Endodermal cell (in vitro differentiated cells): ENCODE measurements around the gene FTO. TPM values are rescaled to one million over a fixed set of nuclear protein-coding genes. Genes with fewer than 3 reads are reported as not detected.
A peak's percentile ranks its signal among the peaks of the same experiment; 100 is the strongest.

Experiments used
- DNase-seq: peaks from one replicate; pipeline ENCODE4 v3.0.0-alpha.2; 2017
- H3K27ac ChIP-seq: 2 replicates; pipeline ENCODE4 v1.5.1; 2013; ENCODE audit warnings: mild to moderate bottlenecking, low read depth, low read length, moderate library complexity
- H3K27me3 ChIP-seq: 2 replicates; pipeline ENCODE4 v1.6.1; 2013; ENCODE audit warnings: mild to moderate bottlenecking, low read length, moderate library complexity; ENCODE audit not compliant: insufficient read depth, control insufficient read depth, poor library complexity, severe bottlenecking
- H3K36me3 ChIP-seq: 2 replicates; pipeline ENCODE4 v1.7.0; 2013; ENCODE audit warnings: mild to moderate bottlenecking, low read length, moderate library complexity; ENCODE audit not compliant: control insufficient read depth, insufficient read depth
- H3K4me1 ChIP-seq: one replicate; pipeline ENCODE4 v1.7.0; 2013; ENCODE audit warnings: low read length; ENCODE audit not compliant: control insufficient read depth, insufficient read depth
- H3K4me3 ChIP-seq: 2 replicates; pipeline ENCODE4 v1.5.1; 2013; ENCODE audit warnings: mild to moderate bottlenecking, low read length, moderate library complexity
- H3K9ac ChIP-seq: 2 replicates; pipeline ENCODE4 v1.6.1; 2013; ENCODE audit warnings: mild to moderate bottlenecking, low read length, moderate library complexity; ENCODE audit not compliant: poor library complexity, severe bottlenecking; ENCODE audit errors: extremely low read depth
- H3K9me3 ChIP-seq: 2 replicates; pipeline ENCODE4 v1.6.1; 2013; ENCODE audit warnings: mild to moderate bottlenecking, low read length, moderate library complexity; ENCODE audit not compliant: control insufficient read depth
- H3K27ac Mint-ChIP-seq: 2 replicates; pipeline ENCODE4 v1.8.0; 2020; ENCODE audit warnings: mixed read lengths
- H3K27me3 Mint-ChIP-seq: 2 replicates; pipeline ENCODE4 v1.8.0; 2021; ENCODE audit warnings: mild to moderate bottlenecking, mixed read lengths; ENCODE audit not compliant: insufficient read depth
- H3K36me3 Mint-ChIP-seq: 2 replicates; pipeline ENCODE4 v1.8.0; 2020; ENCODE audit warnings: low read depth, mixed read lengths
- H3K4me1 Mint-ChIP-seq: 2 replicates; pipeline ENCODE4 v1.8.0; 2020; ENCODE audit warnings: mixed read lengths
- H3K4me3 Mint-ChIP-seq: 2 replicates; pipeline ENCODE4 v1.8.0; 2020; ENCODE audit warnings: mild to moderate bottlenecking, moderate library complexity, mixed read lengths
- H3K9me3 Mint-ChIP-seq: 2 replicates; pipeline ENCODE4 v1.8.0; 2020; ENCODE audit warnings: mild to moderate bottlenecking, mixed read lengths
- CTCF ChIP-seq: fragments of 200-600 bp; sonication (generic); conservative IDR thresholded peaks from 2 replicates; pipeline ENCODE4 v1.5.0; 2021; ENCODE audit warnings: antibody characterized with exemption, mild to moderate bottlenecking
- WGBS, 2 experiments: methylation state at CpG; one replicate each; pipeline versions ENCODE4 v1.1.5 to v1.1.7; 2013; ENCODE audit warnings: missing lambda C conversion rate in 2 of 2, mixed read lengths in 1 of 2; ENCODE audit not compliant: insufficient coverage in 1 of 2, insufficient read length in 1 of 2; 5-methylcytosine and 5-hydroxymethylcytosine counted together
- total RNA-seq, 2 donors: library from RNA; stranded (reverse); fragmentation: NEBNext Ultra II Directional in 1 of 2; extraction: Animal tissue kit (Norgen Biotek cat#: 25700) in 1 of 2; gene quantifications; 2 replicates in 1 of 2; 3 replicates in 1 of 2; pipeline ENCODE4 v1.2.1, GENCODE V29; 2021

Gene FTO
- total RNA-seq, 2 donors from 2014 or later: 80.3 to 102 TPM

DNA sequence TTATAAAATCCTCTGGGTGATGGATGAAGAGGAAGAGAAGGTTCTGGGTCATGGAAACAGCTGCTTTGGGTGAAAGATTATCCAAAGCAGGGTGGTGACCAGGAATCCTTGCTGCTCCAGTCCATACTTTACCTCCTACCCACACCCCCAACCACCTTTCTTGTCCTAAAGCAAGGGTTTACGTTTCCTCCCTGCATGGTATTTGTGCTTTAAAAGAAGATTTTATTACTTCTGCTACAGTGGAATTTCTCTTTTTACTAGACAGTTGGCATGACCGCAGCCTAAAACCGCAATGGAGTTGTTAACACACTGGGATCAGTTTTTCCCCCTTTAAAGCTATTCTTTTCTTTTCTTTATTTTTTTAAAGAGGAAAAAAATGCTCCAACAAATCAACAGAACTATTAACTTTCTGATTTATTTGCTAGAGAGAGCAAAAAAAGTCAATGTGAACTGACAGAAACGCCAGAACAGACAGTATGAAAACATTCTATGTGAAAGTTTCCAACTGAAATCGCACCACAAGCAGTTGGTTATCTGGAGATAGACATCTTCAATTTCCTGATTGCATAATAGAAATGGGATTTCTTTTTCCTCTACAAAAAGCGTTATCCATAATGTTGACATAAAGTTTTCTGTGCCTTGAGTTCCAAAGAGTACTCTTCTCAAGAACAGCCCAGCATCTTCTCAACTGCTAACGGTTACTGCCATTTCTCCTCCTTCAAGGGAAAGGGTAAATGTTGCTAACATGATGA, 346.7 kb downstream of the FTO start:
- Histone ChIP-seq H3K9me3 (no peaks in the 10 kb centered on the region), H3K9ac (no peak overlapping the region), H3K4me1 (peaks cover 18% of the 10 kb centered on the region), H3K27ac (peak overlapping the region; percentile 92), H3K36me3 (no peaks in the 10 kb centered on the region), H3K27me3 (no peaks in the 10 kb centered on the region), H3K4me3 (no peak overlapping the region)
- TF ChIP-seq CTCF: no peak
- H3K27me3 Mint-ChIP-seq: no peaks in the 10 kb centered on the region
- H3K4me1 Mint-ChIP-seq: peaks cover 27% of the 10 kb centered on the region
- DNase-seq: peak; percentile 81
- H3K36me3 Mint-ChIP-seq: no peaks in the 10 kb centered on the region
- H3K4me3 Mint-ChIP-seq: no peak overlapping the region
- WGBS, 2 experiments: 70 to 72% methylated on average over 5 to 7 of the region's 7 CpGs
- peaks cover 3% of the 10 kb centered on the region for H3K9me3 Mint-ChIP-seq
- peak overlapping the region; percentile 86 for H3K27ac Mint-ChIP-seq

DNA sequence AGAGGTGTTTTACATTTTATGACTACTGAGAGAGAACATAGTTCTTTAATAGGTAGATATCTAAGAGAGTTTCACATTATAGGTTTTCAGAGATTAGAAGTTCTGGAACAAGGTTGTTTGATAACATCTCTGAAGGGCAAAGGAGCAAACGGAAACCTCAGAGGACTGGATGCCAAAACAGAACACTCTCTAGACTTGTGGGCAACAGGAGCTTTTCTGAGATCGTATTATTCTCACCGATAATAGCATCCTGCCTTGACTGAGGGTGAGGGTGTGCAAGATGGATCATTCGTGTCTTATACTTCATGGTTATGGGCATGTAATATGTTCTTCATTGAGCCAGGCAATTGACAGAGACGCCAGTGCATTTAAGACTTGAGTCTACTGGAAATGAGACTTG, 347.9 kb downstream of the FTO start:
- H3K27me3 ChIP-seq: no peaks in the 10 kb centered on the region
- Mint-ChIP-seq H3K27me3 (no peaks in the 10 kb centered on the region), H3K36me3 (no peaks in the 10 kb centered on the region), H3K27ac (no peak overlapping the region), H3K9me3 (peaks cover 3% of the 10 kb centered on the region), H3K4me3 (no peak overlapping the region), H3K4me1 (peaks cover 36% of the 10 kb centered on the region)
- no peak for TF ChIP-seq CTCF
- no peak overlapping the region for H3K4me3 ChIP-seq
- H3K9me3 ChIP-seq: no peaks in the 10 kb centered on the region
- H3K9ac ChIP-seq: no peak overlapping the region
- H3K27ac ChIP-seq: no peak overlapping the region
- no peaks in the 10 kb centered on the region for H3K36me3 ChIP-seq
- no peak for DNase-seq
- WGBS, 2 experiments: 93 to 100% methylated on average over 4 to 5 of the region's 5 CpGs
- peaks cover 27% of the 10 kb centered on the region for H3K4me1 ChIP-seq

DNA sequence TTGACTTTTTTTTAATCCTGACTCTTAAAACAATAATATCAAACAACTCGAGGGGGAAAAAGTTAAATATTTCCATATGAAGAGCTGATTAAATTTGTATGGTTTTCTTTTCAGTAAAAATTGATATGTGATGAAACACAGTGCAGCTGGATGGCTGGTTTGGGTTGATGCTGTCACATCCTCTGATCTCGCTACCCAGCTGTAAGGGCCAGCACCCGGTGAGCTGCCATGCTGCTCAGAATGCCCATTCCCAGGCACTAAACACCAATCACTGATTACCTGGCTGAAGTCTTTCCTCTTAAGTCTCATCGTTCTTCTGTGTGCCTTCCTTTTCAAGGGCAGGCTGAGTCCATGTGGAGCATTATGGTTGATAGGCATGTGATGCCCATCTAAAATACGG, 348.3 kb downstream of the FTO start:
- no peaks in the 10 kb centered on the region for H3K9me3 ChIP-seq
- Mint-ChIP-seq H3K36me3 (no peaks in the 10 kb centered on the region), H3K9me3 (peaks cover 3% of the 10 kb centered on the region), H3K27me3 (no peaks in the 10 kb centered on the region), H3K27ac (no peak overlapping the region), H3K4me1 (peaks cover 36% of the 10 kb centered on the region), H3K4me3 (no peak overlapping the region)
- H3K27me3 ChIP-seq: no peaks in the 10 kb centered on the region
- 85 to 90% methylated on average over 2 to 5 of the region's 5 CpGs for WGBS, 2 experiments
- TF ChIP-seq CTCF: no peak
- no peaks in the 10 kb centered on the region for H3K36me3 ChIP-seq
- H3K27ac ChIP-seq: no peak overlapping the region
- H3K4me1 ChIP-seq: peaks cover 27% of the 10 kb centered on the region
- no peak overlapping the region for H3K9ac ChIP-seq
- no peak overlapping the region for H3K4me3 ChIP-seq
- DNase-seq: no peak
